OCI-LY7 (cell line): ENCODE data around the gene S100A7A. TPM values are rescaled to one million over a fixed set of nuclear protein-coding genes. Genes with fewer than 3 reads are reported as not detected.
"Not testable (repeated sequence)": the region's sequence is repeated elsewhere in the genome, so short reads cannot be mapped to it uniquely, and the experiment has no call there.

Experiments used
- BruUV-seq: library from RNA; stranded (reverse); fragments of 400-500 nt; replicated peaks from 2 replicates; lab custom pipeline; 2021; lab: Mats Ljungman, UMichigan
- CTCF ChIA-PET: fragments of 300-600 bp; sonication (Branson Sonifier 250); formaldehyde crosslinking; loops from one replicate; lab custom pipeline; 2022; ENCODE audit warnings: antibody characterized with exemption; ENCODE audit not compliant: unreplicated experiment; lab: Charles Lee
- POLR2A ChIA-PET: fragments of 300-600 bp; sonication (Branson Sonifier 250); formaldehyde crosslinking; loops from one replicate; lab custom pipeline; 2022; ENCODE audit warnings: antibody characterized with exemption; lab: Charles Lee
- DNase-seq: peaks from one replicate; pipeline ENCODE4 v3.0.0-alpha.2; 2015; ENCODE audit warnings: low spot score
- H2AFZ ChIP-seq: fragments of 200-600 bp; sonication (generic), shearing (Covaris generic); 2 replicates; pipeline ENCODE4 v1.6.1; 2014; ENCODE audit warnings: mild to moderate bottlenecking, antibody characterized with exemption, low read length, moderate library complexity
- H3K27ac ChIP-seq: fragments of 200-600 bp; sonication (generic); 2 replicates; pipeline ENCODE4 v1.5.1; 2014; ENCODE audit warnings: mixed run types, low read depth, mild to moderate bottlenecking, moderate library complexity, low read length, inconsistent platforms; ENCODE audit not compliant: poor library complexity, severe bottlenecking
- H3K36me3 ChIP-seq: fragments of 200-600 bp; sonication (generic); 2 replicates; pipeline ENCODE4 v1.6.1; 2014; ENCODE audit warnings: mild to moderate bottlenecking, antibody characterized with exemption, low read length, moderate library complexity, mixed read lengths; ENCODE audit not compliant: insufficient read depth
- H3K4me1 ChIP-seq: fragments of 200-600 bp; sonication (generic); 2 replicates; pipeline ENCODE4 v1.5.1; 2014; ENCODE audit warnings: mild to moderate bottlenecking, low read length; ENCODE audit not compliant: insufficient read depth, poor library complexity, severe bottlenecking
- H3K4me2 ChIP-seq: fragments of 200-600 bp; sonication (generic); 2 replicates; pipeline ENCODE4 v1.6.1; 2014; ENCODE audit warnings: mild to moderate bottlenecking, low read length
- H3K4me3 ChIP-seq: fragments of 200-600 bp; sonication (generic); 2 replicates; pipeline ENCODE4 v1.5.1; 2014; ENCODE audit warnings: mild to moderate bottlenecking, low read depth, low read length; ENCODE audit not compliant: poor library complexity, severe bottlenecking
- H3K79me2 ChIP-seq: fragments of 200-600 bp; sonication (generic); 2 replicates; pipeline ENCODE4 v1.6.1; 2016; ENCODE audit warnings: low read depth, mild to moderate bottlenecking, low read length, moderate library complexity, mixed read lengths; ENCODE audit not compliant: insufficient read depth
- H3K9me2 ChIP-seq: fragments of 200-600 bp; sonication (generic); 2 replicates; pipeline ENCODE4 v1.6.1; 2016; ENCODE audit warnings: mild to moderate bottlenecking, low read length, mixed read lengths; ENCODE audit not compliant: insufficient read depth
- H3K9me3 ChIP-seq: fragments of 200-600 bp; sonication (generic); 2 replicates; pipeline ENCODE4 v1.6.1; 2014; ENCODE audit warnings: mild to moderate bottlenecking, mixed run types, low read length, mixed read lengths
- H4K20me1 ChIP-seq: fragments of 200-600 bp; sonication (generic); 2 replicates; pipeline ENCODE4 v1.6.1; 2014; ENCODE audit warnings: mild to moderate bottlenecking, antibody characterized with exemption, low read length, moderate library complexity, mixed read lengths; ENCODE audit not compliant: insufficient read depth
- EZH2phosphoT487 ChIP-seq: fragments of 200-600 bp; sonication (generic); IDR thresholded peaks from 2 replicates; pipeline ENCODE4 v1.6.1; 2018; ENCODE audit warnings: low read depth, borderline replicate concordance, mild to moderate bottlenecking, mixed run types, antibody characterized with exemption, low read length, moderate library complexity, mixed read lengths
- intact Hi-C: fragments of 100-400 bp; cut with micrococcal nuclease; formaldehyde crosslinking; loops from one replicate; pipeline ENCODE4 v1.10.0; 2022; ENCODE audit not compliant: unreplicated experiment
- total RNA-seq, 2 experiments: library from RNA; depleted of rRNA in 1 of 2; stranded (reverse); fragments of >200 nt in 1 of 2; shearing (Covaris generic) in 1 of 2; gene quantifications; 2 replicates each; pipeline ENCODE4 v1.2.3, GENCODE V29; 2014 to 2022
- TF ChIP-seq, protein P1 (sequence below): fragments of 200-600 bp; sonication (generic); conservative IDR thresholded peaks from 2 replicates; pipeline ENCODE4 v1.5.1; 2014; ENCODE audit warnings: mild to moderate bottlenecking, antibody characterized with exemption, low read length, moderate library complexity, mixed read lengths

Gene S100A7A
- total RNA-seq, 2 experiments from 2014 or later = not detected

GRCh38 chr1:153447498-153448170, 31.3 kb downstream of the S100A7A start:
- H3K4me1 ChIP-seq = no peaks in the 10 kb centered on the region
- TF ChIP-seq, protein P1, sequence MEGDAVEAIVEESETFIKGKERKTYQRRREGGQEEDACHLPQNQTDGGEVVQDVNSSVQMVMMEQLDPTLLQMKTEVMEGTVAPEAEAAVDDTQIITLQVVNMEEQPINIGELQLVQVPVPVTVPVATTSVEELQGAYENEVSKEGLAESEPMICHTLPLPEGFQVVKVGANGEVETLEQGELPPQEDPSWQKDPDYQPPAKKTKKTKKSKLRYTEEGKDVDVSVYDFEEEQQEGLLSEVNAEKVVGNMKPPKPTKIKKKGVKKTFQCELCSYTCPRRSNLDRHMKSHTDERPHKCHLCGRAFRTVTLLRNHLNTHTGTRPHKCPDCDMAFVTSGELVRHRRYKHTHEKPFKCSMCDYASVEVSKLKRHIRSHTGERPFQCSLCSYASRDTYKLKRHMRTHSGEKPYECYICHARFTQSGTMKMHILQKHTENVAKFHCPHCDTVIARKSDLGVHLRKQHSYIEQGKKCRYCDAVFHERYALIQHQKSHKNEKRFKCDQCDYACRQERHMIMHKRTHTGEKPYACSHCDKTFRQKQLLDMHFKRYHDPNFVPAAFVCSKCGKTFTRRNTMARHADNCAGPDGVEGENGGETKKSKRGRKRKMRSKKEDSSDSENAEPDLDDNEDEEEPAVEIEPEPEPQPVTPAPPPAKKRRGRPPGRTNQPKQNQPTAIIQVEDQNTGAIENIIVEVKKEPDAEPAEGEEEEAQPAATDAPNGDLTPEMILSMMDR = no peak
- TF ChIP-seq EZH2phosphoT487 = no peak
- no peaks in the 10 kb centered on the region for H3K36me3 ChIP-seq
- no peaks in the 10 kb centered on the region for H3K9me3 ChIP-seq
- no peak for DNase-seq
- no peak overlapping the region for H3K27ac ChIP-seq
- BruUV-seq = no TSS peak
- H4K20me1 ChIP-seq = no peaks in the 10 kb centered on the region
- ChIA-PET POLR2A (no interaction called here), CTCF (no interaction called here)
- H3K9me2 ChIP-seq = no peaks in the 10 kb centered on the region
- no peak overlapping the region for H3K4me2 ChIP-seq
- H3K79me2 ChIP-seq = no peaks in the 10 kb centered on the region
- no peak overlapping the region for H2AFZ ChIP-seq
- no peak overlapping the region for H3K4me3 ChIP-seq
- intact Hi-C loops = no loop called here

DNA sequence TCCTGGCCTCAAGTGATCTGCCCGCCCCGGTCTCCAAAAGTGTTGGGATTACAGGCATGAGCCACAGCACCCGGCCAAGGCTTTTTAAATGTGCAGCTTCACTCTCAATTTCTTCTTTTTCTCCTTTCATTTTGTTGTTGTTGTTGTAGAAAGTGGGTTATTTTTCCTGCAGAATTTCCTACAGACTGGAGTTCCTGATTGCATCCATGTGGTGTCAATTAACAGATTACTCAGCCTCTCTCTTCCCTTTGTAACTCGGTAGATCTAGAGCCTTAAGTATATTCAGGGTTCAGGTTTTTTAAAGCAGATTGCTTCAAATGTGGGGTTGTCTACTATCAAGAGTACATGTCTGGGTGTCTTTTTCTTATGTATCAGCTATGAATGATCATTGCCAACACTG, 32.5 kb downstream of the S100A7A start:
- intact Hi-C loops, DNase-seq, H4K20me1 ChIP-seq, H3K9me2 ChIP-seq, H3K4me2 ChIP-seq, POLR2A ChIA-PET, BruUV-seq, H3K36me3 ChIP-seq, H2AFZ ChIP-seq, H3K27ac ChIP-seq, CTCF ChIA-PET, H3K9me3 ChIP-seq, H3K4me1 ChIP-seq, H3K4me3 ChIP-seq, H3K79me2 ChIP-seq: not testable (repeated sequence)

DNA sequence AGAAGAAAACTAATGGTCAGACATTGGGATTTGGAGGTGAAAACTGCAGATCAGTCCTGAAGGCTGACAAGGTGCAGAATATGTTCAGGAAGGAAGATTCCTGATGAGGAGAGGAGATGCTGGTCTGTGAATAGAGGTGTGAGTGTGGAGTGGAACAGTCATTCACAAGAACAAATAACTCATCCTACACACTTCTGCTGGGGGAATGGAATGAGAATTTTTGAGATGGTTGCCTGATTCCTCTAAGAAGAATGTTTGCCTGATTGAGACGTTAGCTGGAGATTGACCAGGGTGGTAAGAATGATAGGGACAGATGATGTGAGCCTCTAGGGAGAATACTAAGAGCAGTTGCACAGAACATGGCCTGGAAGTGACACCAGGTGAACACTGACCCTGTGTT, 40.1 kb downstream of the S100A7A start:
- no TSS peak for BruUV-seq
- intact Hi-C loops = no loop called here
- no peaks in the 10 kb centered on the region for H4K20me1 ChIP-seq
- H3K9me2 ChIP-seq = no peaks in the 10 kb centered on the region
- no peaks in the 10 kb centered on the region for H3K36me3 ChIP-seq
- H3K9me3 ChIP-seq = no peaks in the 10 kb centered on the region
- POLR2A ChIA-PET = interaction anchor here (0.5 kb wide), 1 partner anchor 204 kb away, joined by 3 read pairs; no protein-coding TSS in a partner anchor
- no peak overlapping the region for H3K4me3 ChIP-seq
- H3K4me1 ChIP-seq = no peaks in the 10 kb centered on the region
- no peaks in the 10 kb centered on the region for H3K79me2 ChIP-seq
- DNase-seq = no peak
- no peak overlapping the region for H2AFZ ChIP-seq
- TF ChIP-seq, protein P1 = no peak
- no peak for TF ChIP-seq EZH2phosphoT487
- no peak overlapping the region for H3K4me2 ChIP-seq
- CTCF ChIA-PET = no interaction called here
- no peak overlapping the region for H3K27ac ChIP-seq
